ENCODE measurements around the gene TMEM205. TPM values are rescaled to one million over a fixed set of nuclear protein-coding genes. Genes with fewer than 3 reads are reported as not detected.

Gene TMEM205
- total RNA-seq, 1 donor from 2014 or later: 34.8 TPM

DNA sequence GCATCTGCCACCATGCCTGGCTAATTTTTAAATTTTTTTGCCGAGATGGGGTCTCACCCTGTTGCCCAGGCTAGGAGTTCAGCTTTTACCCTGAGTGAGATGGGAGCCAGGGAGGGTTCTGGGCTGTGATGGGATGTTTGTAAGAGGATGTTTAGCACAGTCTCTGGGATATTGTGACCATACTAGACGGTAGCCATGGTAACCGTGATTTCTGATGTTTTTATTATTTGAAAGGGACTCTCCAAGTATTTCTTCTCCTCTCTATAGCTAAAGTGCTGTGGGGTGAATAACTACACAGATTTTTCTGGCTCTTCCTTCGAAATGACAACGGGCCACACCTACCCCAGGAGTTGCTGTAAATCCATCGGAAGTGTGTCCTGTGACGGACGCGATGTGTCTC is 39.7 kb downstream of the TMEM205 start:
- no peak for DNase-seq (ENCODE audit: low read depth, low spot score)
- Mint-ChIP-seq H3K4me1 (no peaks in the 10 kb centered on the region), H3K4me3 (no peak overlapping the region)

DNA sequence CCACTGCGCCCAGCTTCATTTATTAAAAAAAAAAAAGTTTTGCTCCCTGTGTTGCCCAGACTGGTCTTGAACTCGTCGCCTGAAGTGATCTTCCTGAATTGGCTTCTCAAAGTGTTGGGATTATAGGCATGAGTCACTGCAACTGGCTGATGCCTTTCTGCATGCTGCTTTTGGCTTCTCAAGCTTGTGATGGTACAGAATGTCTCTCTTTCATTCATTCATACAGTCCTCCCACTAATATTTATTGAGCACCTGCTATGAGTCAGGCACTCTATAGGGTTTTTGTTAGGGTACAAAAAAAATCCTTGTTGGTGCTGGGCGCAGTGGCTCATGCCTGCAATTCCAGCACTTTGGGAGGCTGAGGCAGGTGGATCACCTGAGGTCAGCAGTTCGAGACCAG is 41.1 kb downstream of the TMEM205 start:
- DNase-seq (ENCODE audit: low read depth, low spot score): no peak
- H3K4me1 Mint-ChIP-seq: no peaks in the 10 kb centered on the region
- H3K9me3 Mint-ChIP-seq: no peaks in the 10 kb centered on the region
- no peak overlapping the region for H3K27ac Mint-ChIP-seq (ENCODE audit: unreplicated experiment)
- no peak overlapping the region for H3K4me3 Mint-ChIP-seq
- no peak for TF ChIP-seq CTCF (conservative IDR thresholded peaks at IDR 0.05)
- no peaks in the 10 kb centered on the region for H3K36me3 Mint-ChIP-seq (ENCODE audit: low read depth)
- H3K27me3 Mint-ChIP-seq (ENCODE audit: low read depth): no peaks in the 10 kb centered on the region

More for the DNA sequence above, 39.7 kb downstream of the TMEM205 start:
- no peak for TF ChIP-seq CTCF (conservative IDR thresholded peaks at IDR 0.05)
- Mint-ChIP-seq H3K27ac (ENCODE audit: unreplicated experiment) (no peak overlapping the region), H3K27me3 (ENCODE audit: low read depth) (no peaks in the 10 kb centered on the region), H3K36me3 (ENCODE audit: low read depth) (no peaks in the 10 kb centered on the region), H3K9me3 (no peaks in the 10 kb centered on the region)

DNA sequence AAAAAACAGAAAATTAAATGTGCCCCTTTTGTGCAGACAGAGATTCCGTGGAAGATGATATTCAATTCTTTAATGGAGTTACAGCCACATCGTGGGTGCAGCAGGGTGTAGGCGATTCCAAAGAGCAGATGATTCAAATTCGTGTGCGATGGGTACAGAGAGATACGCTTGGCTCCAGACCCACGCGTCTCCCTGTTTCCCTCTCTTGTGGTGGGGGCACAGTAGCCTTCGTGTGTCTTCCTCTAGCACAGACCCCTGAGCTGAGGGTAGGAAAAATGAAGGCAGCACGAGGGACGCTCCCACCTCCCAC is 45.3 kb downstream of the TMEM205 start:
- H3K27me3 Mint-ChIP-seq (ENCODE audit: low read depth): no peaks in the 10 kb centered on the region
- no peaks in the 10 kb centered on the region for H3K9me3 Mint-ChIP-seq
- H3K27ac Mint-ChIP-seq (ENCODE audit: unreplicated experiment): no peak overlapping the region
- no peaks in the 10 kb centered on the region for H3K4me1 Mint-ChIP-seq
- no peak for TF ChIP-seq CTCF (conservative IDR thresholded peaks at IDR 0.05)
- no peak for DNase-seq (ENCODE audit: low read depth, low spot score)
- no peak overlapping the region for H3K4me3 Mint-ChIP-seq
- no peaks in the 10 kb centered on the region for H3K36me3 Mint-ChIP-seq (ENCODE audit: low read depth)

GRCh38 chr19:11299946-11300810 is 45.9 kb downstream of the TMEM205 start:
- Mint-ChIP-seq H3K4me3 (no peak overlapping the region), H3K27me3 (ENCODE audit: low read depth) (no peaks in the 10 kb centered on the region), H3K4me1 (no peaks in the 10 kb centered on the region), H3K27ac (ENCODE audit: unreplicated experiment) (no peak overlapping the region), H3K9me3 (no peaks in the 10 kb centered on the region), H3K36me3 (ENCODE audit: low read depth) (no peaks in the 10 kb centered on the region)
- DNase-seq (ENCODE audit: low read depth, low spot score): no peak
- TF ChIP-seq CTCF (conservative IDR thresholded peaks at IDR 0.05): no peak

DNA sequence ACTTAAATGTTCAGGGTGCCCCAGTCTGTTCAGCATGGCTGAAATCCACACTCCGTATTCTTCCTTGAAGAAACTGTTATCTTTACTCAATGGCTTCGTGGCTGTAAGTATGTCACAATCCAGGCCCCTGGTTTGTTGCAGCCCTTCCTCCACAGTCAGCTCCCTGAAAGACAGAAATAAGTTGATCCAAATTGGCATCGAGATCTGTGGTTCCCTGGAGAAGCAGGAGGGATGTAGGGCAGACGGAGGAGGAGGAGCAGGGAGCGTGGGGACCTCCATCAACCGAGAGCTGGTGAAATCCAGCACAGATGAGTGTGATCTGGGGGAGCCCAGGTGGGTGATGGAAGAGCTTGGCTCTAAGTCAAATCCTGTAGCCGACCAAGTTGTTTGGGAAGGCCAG is 49.8 kb downstream of the TMEM205 start:
- H3K9me3 Mint-ChIP-seq: no peaks in the 10 kb centered on the region

More for the DNA sequence above, 49.8 kb downstream of the TMEM205 start:
- Mint-ChIP-seq H3K27me3 (ENCODE audit: low read depth) (no peaks in the 10 kb centered on the region), H3K4me1 (peaks cover 9% of the 10 kb centered on the region), H3K36me3 (ENCODE audit: low read depth) (no peaks in the 10 kb centered on the region), H3K27ac (ENCODE audit: unreplicated experiment) (no peak overlapping the region), H3K4me3 (no peak overlapping the region)
- no peak for TF ChIP-seq CTCF (conservative IDR thresholded peaks at IDR 0.05)
- DNase-seq (ENCODE audit: low read depth, low spot score): no peak

All from neural crest cell (in vitro differentiated cells).